Measurements from ENCODE around the gene ARHGDIB.

DNA sequence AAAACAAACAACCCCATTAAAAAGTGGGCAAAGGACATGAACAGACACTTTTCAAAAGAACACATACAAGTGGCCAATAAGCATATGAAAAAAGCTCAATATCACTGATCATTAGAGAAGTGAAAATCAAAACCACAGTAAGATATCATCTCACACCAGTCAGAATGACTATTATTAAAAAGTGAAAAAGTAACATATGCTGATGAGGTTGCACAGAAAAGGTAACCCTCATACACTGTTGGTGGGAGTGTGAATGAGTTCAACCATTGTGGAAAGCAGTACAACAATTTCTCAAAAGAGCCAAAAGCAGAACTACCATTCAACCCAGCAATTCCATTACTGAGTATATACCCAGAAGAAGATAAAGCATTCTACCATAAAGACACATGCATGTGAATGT, 29.7 kb upstream of the ARHGDIB start:
- TF ChIP-seq, protein P1, sequence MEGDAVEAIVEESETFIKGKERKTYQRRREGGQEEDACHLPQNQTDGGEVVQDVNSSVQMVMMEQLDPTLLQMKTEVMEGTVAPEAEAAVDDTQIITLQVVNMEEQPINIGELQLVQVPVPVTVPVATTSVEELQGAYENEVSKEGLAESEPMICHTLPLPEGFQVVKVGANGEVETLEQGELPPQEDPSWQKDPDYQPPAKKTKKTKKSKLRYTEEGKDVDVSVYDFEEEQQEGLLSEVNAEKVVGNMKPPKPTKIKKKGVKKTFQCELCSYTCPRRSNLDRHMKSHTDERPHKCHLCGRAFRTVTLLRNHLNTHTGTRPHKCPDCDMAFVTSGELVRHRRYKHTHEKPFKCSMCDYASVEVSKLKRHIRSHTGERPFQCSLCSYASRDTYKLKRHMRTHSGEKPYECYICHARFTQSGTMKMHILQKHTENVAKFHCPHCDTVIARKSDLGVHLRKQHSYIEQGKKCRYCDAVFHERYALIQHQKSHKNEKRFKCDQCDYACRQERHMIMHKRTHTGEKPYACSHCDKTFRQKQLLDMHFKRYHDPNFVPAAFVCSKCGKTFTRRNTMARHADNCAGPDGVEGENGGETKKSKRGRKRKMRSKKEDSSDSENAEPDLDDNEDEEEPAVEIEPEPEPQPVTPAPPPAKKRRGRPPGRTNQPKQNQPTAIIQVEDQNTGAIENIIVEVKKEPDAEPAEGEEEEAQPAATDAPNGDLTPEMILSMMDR (IDR thresholded peaks at IDR 0.05): no peak
- TF ChIP-seq EZH2 (IDR thresholded peaks at IDR 0.05): no peak
- no peak for TF ChIP-seq EZH2phosphoT487 (IDR thresholded peaks at IDR 0.05)

All from neural progenitor cell (in vitro differentiated cells).